Measurements from ENCODE around the gene PRKCQ.
"Not testable (repeated sequence)": the region's sequence is repeated elsewhere in the genome, so short reads cannot be mapped to it uniquely, and the experiment has no call there.

Gene PRKCQ

DNA sequence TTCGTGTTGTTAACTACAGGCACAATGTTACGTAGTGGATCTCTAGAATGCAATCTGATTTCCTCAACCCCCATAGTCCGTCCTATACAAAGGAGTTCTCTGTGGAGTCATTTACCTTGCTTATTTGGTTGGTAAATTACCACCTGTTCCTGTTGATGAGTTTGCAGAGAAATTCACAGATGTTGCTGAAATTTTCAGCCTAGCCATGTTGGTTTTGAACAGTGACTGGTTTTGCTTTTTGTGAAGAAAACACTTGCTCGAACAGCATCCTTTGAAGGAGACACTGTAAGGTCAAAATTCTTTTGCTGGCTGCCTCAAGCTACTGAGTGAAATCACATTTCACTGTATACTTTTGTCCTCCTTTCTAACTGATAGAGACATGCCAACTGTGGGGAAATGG, 15.4 kb upstream of the PRKCQ start:
- DNase-seq (ENCODE audit: low read depth): no peak

GRCh38 chr10:6593241-6593671, 13.2 kb upstream of the PRKCQ start:
- no peak for DNase-seq (ENCODE audit: low read depth)

DNA sequence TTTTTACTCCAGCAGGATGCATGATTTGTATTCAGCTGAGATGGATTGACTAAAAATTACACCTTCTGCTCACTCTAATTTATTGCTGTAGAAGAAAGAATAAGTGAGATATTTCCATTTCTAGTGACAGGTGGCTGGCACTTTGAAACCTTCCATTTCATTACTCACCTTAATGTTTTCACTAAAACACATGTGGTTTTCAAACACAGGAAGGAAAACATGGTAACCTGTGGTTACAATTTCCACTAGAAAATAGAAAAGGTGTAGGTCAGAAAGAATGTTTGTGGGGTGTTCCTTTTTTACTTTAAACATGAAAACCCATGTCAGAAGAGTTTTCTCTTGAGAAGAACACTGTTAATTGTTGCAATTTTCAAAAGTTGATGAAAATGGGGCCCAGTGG, 12.0 kb upstream of the PRKCQ start:
- no peak for DNase-seq (ENCODE audit: low read depth)

DNA sequence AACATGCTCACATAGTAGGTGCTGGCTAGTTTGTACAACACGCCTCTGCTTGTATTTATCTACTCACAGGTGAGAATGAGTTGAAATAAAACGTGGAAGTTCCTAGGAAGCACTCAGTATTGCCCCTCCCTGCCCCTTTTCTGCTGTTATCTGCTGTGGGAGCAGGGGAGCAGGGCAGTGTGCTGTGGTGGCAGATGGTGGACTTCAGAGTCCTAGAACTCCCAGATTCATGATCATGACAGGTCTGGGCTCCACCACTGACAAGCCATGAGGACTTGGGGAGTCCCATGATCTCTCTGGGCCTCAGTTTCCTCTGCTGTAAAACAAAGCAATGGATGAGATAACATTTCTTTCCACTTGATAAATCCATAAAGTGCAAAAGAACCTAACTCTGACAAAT, 11.6 kb upstream of the PRKCQ start:
- no peak for DNase-seq (ENCODE audit: low read depth)

DNA sequence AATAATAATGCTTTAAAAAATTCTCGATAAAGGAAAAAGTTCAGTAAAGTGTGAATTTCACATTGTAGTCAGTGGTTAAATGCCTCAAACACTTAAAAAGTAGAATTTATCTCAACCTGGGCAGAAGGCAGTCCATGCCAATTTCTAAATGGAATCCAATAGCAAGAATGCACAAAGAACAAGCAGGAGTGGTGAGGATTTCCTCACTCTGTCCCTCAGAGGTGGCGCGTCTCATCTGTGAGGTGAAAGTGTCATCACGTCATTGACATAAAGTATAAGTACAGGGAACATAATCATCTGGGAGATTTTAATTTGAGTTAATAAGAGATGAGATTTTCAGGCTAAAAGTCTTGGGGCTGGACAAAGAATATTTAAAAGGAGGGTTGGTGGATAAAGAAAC, 10.0 kb upstream of the PRKCQ start:
- no peak for DNase-seq (ENCODE audit: low read depth)

DNA sequence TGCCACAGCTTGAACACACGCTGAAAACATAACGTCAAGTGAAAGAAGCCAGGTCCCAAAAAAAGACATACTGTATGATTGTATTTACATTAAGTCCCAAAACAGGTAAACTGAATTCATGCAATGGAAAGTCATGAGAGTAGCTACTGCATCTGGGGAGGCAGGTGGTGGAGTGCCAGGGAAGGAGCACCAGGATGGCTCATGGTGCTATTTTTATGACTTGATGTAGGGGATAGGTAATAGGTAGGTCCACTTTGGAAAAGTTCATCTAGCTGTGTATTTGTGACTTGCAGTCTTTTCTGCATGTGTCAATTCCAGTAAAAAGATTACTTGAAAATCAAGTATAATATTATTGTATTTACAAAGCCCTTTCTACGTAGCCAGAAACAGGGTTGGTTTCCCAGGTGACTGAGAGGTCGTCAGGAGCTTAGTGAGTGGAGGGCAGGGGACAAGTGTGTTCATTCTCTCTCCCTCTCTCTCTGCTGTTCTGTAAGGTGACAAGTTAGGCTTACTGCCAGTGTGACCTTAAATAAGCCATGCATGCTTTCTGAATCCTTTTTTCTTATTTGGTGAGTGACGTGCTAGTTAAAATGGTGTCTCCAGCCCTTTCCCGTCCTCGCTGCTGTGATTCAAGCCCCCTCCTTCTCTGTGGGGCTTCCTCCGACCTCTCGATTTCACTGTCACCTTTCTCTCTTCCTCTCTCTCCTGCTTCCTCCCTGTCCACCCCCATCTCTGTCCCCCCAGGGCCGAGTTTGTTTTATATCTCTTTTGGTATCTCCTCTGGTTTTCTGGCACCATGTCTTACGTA, 9.4 kb upstream of the PRKCQ start:
- DNase-seq (ENCODE audit: low read depth): no peak

DNA sequence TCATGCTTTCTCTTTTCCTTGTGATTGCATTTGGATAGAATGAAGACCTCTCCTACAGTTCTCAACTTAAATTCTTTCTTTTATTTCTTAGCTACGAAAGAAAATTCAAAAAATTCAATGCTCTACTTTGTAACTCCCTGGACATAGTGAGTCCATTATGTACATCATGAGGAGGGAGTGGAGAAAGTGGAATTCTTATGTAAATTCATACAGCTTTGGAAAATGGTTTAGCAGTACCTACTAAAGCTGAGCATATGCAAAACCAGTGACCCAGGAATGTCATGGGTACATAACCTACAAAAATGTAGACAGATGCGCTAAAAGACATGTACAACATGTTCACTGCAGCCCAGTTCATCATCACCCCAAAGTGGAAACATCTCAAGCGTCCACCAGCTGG, 8.8 kb upstream of the PRKCQ start:
- DNase-seq (ENCODE audit: low read depth): no peak

DNA sequence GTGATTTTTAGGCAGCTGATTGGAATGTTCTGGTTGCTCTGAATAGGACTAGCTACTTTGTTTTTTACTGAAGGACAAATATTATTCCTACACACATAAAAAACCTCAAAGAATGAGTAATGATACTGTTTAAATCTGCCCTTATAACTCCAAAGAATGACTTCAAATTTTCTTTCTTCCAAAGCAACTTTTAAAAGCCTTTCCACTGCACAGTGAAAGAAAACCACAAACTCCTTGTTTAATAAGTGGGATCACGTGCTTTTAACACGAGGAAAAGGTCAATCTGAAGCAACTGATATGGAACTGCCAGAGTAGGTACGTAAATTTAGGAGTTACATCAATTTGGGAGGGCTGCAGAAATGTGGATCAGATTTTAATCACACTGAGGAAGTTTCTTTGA, 8.0 kb upstream of the PRKCQ start:
- no peak for DNase-seq (ENCODE audit: low read depth)

GRCh38 chr10:6586501-6586900, 6.4 kb upstream of the PRKCQ start:
- no peak for DNase-seq (ENCODE audit: low read depth)

GRCh38 chr10:6583447-6583846, 3.4 kb upstream of the PRKCQ start:
- DNase-seq (ENCODE audit: low read depth): no peak

GRCh38 chr10:6582913-6583312, 2.8 kb upstream of the PRKCQ start:
- DNase-seq (ENCODE audit: low read depth): not testable (repeated sequence)

- no peak for DNase-seq (ENCODE audit: low read depth)
Measured at GRCh38 chr10:6582298-6582697, 2.2 kb upstream of the PRKCQ start.

- DNase-seq (ENCODE audit: low read depth): no peak
Measured at GRCh38 chr10:6581778-6582228, 1.7 kb upstream of the PRKCQ start.

DNA sequence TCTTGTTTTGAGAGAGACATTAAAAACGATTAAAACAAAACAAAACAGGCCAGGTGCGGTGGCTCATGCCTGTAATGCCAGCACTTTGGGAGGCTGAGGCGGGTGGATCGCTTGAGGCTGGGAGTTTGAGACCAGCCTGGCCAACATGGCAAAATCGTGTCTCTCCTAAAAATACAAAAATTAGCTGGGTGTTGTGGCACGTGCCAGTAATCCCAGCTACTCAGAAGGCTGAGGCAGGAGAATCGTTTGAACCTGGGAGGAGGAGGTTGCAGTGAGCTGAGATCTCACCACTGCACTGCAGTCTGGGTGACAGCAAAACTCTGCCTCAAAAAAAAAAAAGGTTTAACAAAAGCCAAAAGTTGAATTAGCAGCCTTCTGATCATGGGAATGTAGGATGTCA, 1.1 kb upstream of the PRKCQ start:
- DNase-seq (ENCODE audit: low read depth): not testable (repeated sequence)

- peak; percentile 6 for DNase-seq (ENCODE audit: low read depth)
Measured at GRCh38 chr10:6580279-6581029, 378 bp upstream of the PRKCQ start.

- DNase-seq (ENCODE audit: low read depth): no peak
Measured at GRCh38 chr10:6579183-6579903, 733 bp downstream of the PRKCQ start.

GRCh38 chr10:6578795-6579182, 1.3 kb downstream of the PRKCQ start:
- no peak for DNase-seq (ENCODE audit: low read depth)

DNA sequence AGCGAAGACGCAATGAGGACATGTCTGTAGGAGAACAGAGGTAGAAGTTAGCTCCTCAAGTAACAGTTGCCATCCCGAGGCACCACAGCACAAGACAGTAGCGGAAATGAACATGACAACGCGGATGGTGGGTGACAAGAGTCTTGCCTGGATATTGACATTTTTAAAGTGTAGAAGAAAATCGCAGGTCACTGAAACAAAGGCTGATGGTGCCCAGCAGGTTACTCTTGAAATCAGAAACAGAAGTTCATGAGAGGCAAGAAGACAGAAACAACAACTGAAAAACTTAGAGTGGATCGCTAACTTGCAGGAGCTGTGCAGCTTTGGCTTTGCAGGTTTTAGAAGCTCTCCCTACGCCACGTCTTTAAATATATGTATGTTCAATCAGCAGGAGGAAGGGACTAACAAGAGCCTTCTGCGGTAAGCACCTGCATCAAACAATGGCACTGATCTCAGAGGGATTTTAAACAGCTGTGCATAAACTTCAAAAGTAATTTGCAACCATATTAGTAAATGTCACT, 1.8 kb downstream of the PRKCQ start:
- no peak for DNase-seq (ENCODE audit: low read depth)

DNA sequence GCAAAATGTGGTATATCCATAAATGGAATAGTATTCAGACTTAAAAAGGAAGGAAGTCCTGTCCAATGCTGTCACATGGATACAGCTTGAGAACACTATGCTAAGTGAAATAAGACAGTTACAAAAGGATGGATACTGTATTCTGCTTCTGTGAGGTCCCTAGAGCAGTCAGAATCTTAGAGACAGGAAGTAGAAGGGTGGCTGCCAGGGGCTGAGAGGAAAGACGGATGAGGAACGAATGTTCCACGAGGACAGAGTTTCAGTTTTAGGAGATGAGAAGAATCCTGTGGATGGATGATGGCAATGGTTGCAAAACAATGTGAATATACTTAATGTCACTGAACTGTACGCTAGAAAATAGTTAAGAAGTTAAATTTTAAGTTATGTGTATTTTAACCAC, 3.8 kb downstream of the PRKCQ start:
- no peak for DNase-seq (ENCODE audit: low read depth)

GRCh38 chr10:6574664-6575176, 5.4 kb downstream of the PRKCQ start:
- no peak for DNase-seq (ENCODE audit: low read depth)

GRCh38 chr10:6570893-6571292, 9.2 kb downstream of the PRKCQ start:
- no peak for DNase-seq (ENCODE audit: low read depth)

GRCh38 chr10:6569259-6569658, 10.8 kb downstream of the PRKCQ start:
- DNase-seq (ENCODE audit: low read depth): no peak

Data from GM04504 (cell line).